GM15510 (cell line): ENCODE measurements around the gene OR4B1.

Experiments
- POLR2A ChIP-seq: IDR thresholded peaks from 3 replicates; pipeline ENCODE4 v1.6.1; 2011; ENCODE audit warnings: borderline replicate concordance; ENCODE audit not compliant: insufficient read length; ENCODE audit errors: extremely low read depth

OR4B1 gene

GRCh38 chr11:48216510-48216909 lies at the start of gene OR4B1:
TSS of gene OR4B1 (plus strand) at chr11:48216810. CDS start at chr11:48216810, 0 bp downstream.
- no peak for TF ChIP-seq POLR2A

- no peak for TF ChIP-seq POLR2A
Observed at GRCh38 chr11:48167380-48167779, 49.2 kb upstream of the OR4B1 start.

- TF ChIP-seq POLR2A, result no peak
Observed at GRCh38 chr11:48168815-48169214, 47.8 kb upstream of the OR4B1 start.

- no peak for TF ChIP-seq POLR2A
Observed at GRCh38 chr11:48169259-48169658, 47.4 kb upstream of the OR4B1 start.

GRCh38 chr11:48169717-48170116 lies 46.9 kb upstream of the OR4B1 start:
- no peak for TF ChIP-seq POLR2A

- TF ChIP-seq POLR2A, result no peak
Observed at GRCh38 chr11:48170241-48171233, 46.1 kb upstream of the OR4B1 start.

- TF ChIP-seq POLR2A, result no peak
Observed at GRCh38 chr11:48172818-48173609, 43.6 kb upstream of the OR4B1 start.

GRCh38 chr11:48177661-48178060 lies 38.9 kb upstream of the OR4B1 start:
- no peak for TF ChIP-seq POLR2A

GRCh38 chr11:48180627-48181026 lies 36.0 kb upstream of the OR4B1 start:
- TF ChIP-seq POLR2A, result no peak

- no peak for TF ChIP-seq POLR2A
Observed at GRCh38 chr11:48182860-48183526, 33.6 kb upstream of the OR4B1 start.

- TF ChIP-seq POLR2A, result no peak
Observed at GRCh38 chr11:48184452-48184851, 32.2 kb upstream of the OR4B1 start.

GRCh38 chr11:48193876-48194275 lies 22.7 kb upstream of the OR4B1 start:
- no peak for TF ChIP-seq POLR2A

- no peak for TF ChIP-seq POLR2A
Observed at GRCh38 chr11:48207881-48208280, 8.7 kb upstream of the OR4B1 start.

- no peak for TF ChIP-seq POLR2A
Observed at GRCh38 chr11:48210052-48210451, 6.6 kb upstream of the OR4B1 start.

- TF ChIP-seq POLR2A, result no peak
Observed at GRCh38 chr11:48228761-48229160, 12.2 kb downstream of the OR4B1 start.

- TF ChIP-seq POLR2A, result no peak
Observed at GRCh38 chr11:48237727-48238126, 21.1 kb downstream of the OR4B1 start.

GRCh38 chr11:48242501-48242900 lies 25.9 kb downstream of the OR4B1 start:
- TF ChIP-seq POLR2A, result no peak
